Liver (tissue), 9 donors: ENCODE measurements around the gene PCDHGA10. TPM values are rescaled to one million over a fixed set of nuclear protein-coding genes. Genes with fewer than 3 reads are reported as not detected.
A peak's percentile ranks its signal among the peaks of the same experiment; 100 is the strongest.

Source experiments
- DNase-seq: peaks from one replicate; pipeline ENCODE4 v3.0.0-alpha.2; 2017; ENCODE audit warnings: low spot score
- H3K27ac ChIP-seq, 2 donors: one replicate each; pipeline ENCODE4 v1.7.0; 2013; ENCODE audit warnings: inconsistent platforms in 2 of 2, low read length in 2 of 2, control low read depth in 1 of 2, low read depth in 1 of 2, mild to moderate bottlenecking in 1 of 2
- H3K27me3 ChIP-seq, 4 donors: one replicate each; pipeline versions ENCODE4 v1.6.1 to v1.7.0; 2013; ENCODE audit warnings: low read length in 3 of 4, inconsistent platforms in 1 of 4, mild to moderate bottlenecking in 1 of 4, moderate library complexity in 1 of 4; ENCODE audit not compliant: control insufficient read depth in 4 of 4, insufficient read depth in 4 of 4
- H3K36me3 ChIP-seq, 4 donors: one replicate each; pipeline versions ENCODE4 v1.6.1 to v1.7.0; 2013; ENCODE audit warnings: low read length in 3 of 4, mild to moderate bottlenecking in 3 of 4, low read depth in 1 of 4, moderate library complexity in 1 of 4; ENCODE audit not compliant: control insufficient read depth in 4 of 4, insufficient read depth in 3 of 4
- H3K4me1 ChIP-seq, 4 donors: one replicate each; pipeline versions ENCODE4 v1.6.1 to v1.7.0; 2013; ENCODE audit warnings: low read length in 3 of 4, mild to moderate bottlenecking in 3 of 4, moderate library complexity in 1 of 4; ENCODE audit not compliant: control insufficient read depth in 4 of 4, insufficient read depth in 4 of 4
- H3K4me3 ChIP-seq, 3 donors: one replicate each; pipeline versions ENCODE4 v1.6.1 to v1.7.0; 2013; ENCODE audit warnings: low read length in 3 of 3, control low read depth in 1 of 3, low read depth in 1 of 3, mild to moderate bottlenecking in 1 of 3
- H3K9ac ChIP-seq, 2 donors: one replicate each; pipeline ENCODE4 v1.7.0; 2013; ENCODE audit warnings: low read length in 2 of 2, mild to moderate bottlenecking in 2 of 2, moderate library complexity in 2 of 2, control low read depth in 1 of 2, low read depth in 1 of 2
- H3K9me3 ChIP-seq, 4 donors: one replicate each; pipeline versions ENCODE4 v1.6.1 to v1.7.0; 2013; ENCODE audit warnings: low read length in 3 of 4; ENCODE audit not compliant: control insufficient read depth in 4 of 4
- CTCF ChIP-seq: fragments of 150-350 bp; IDR thresholded peaks from 2 replicates; pipeline ENCODE4 v1.5.1; 2017; ENCODE audit warnings: improper control_type of control experiment, low read depth, low read length; ENCODE audit not compliant: missing input control
- EGR1 ChIP-seq, 2 donors: IDR thresholded peaks; 2 replicates each; pipeline ENCODE4 v1.6.1; 2016 to 2018; ENCODE audit warnings: antibody characterized with exemption in 2 of 2, low read depth in 2 of 2
- FOXA1 ChIP-seq: IDR thresholded peaks from 2 replicates; pipeline ENCODE4 v1.6.1; 2016; ENCODE audit warnings: antibody characterized with exemption
- FOXA2 ChIP-seq: IDR thresholded peaks from 2 replicates; pipeline ENCODE4 v1.6.1; 2016; ENCODE audit warnings: antibody characterized with exemption
- GABPA ChIP-seq, 2 donors: IDR thresholded peaks in 1 of 2; conservative IDR thresholded peaks in 1 of 2; 2 replicates each; pipeline ENCODE4 v1.6.1; 2016; ENCODE audit warnings: antibody characterized with exemption in 2 of 2, mild to moderate bottlenecking in 1 of 2, moderate library complexity in 1 of 2
- HNF4A ChIP-seq, 2 donors: conservative IDR thresholded peaks; 2 replicates each; pipeline ENCODE4 v1.6.1; 2016; ENCODE audit warnings: antibody characterized with exemption in 2 of 2, mild to moderate bottlenecking in 2 of 2
- HNF4G ChIP-seq: IDR thresholded peaks from 2 replicates; pipeline ENCODE4 v1.6.1; 2016; ENCODE audit warnings: antibody characterized with exemption
- JUND ChIP-seq, 2 donors: IDR thresholded peaks; 2 replicates each; pipeline ENCODE4 v1.6.1; 2016; ENCODE audit warnings: antibody characterized with exemption in 2 of 2
- MAX ChIP-seq: IDR thresholded peaks from 2 replicates; pipeline ENCODE4 v1.6.1; 2016; ENCODE audit warnings: antibody characterized with exemption
- NR2F2 ChIP-seq: IDR thresholded peaks from 2 replicates; pipeline ENCODE4 v1.6.1; 2016; ENCODE audit warnings: antibody characterized with exemption
- RAD21 ChIP-seq, 2 donors: IDR thresholded peaks; 2 replicates each; pipeline ENCODE4 v1.6.1; 2016; ENCODE audit warnings: antibody characterized with exemption in 2 of 2, mild to moderate bottlenecking in 2 of 2
- RXRA ChIP-seq, 2 donors: IDR thresholded peaks; 2 replicates each; pipeline ENCODE4 v1.6.1; 2017 to 2018; ENCODE audit warnings: antibody characterized with exemption in 2 of 2, mild to moderate bottlenecking in 1 of 2
- SP1 ChIP-seq: IDR thresholded peaks from 2 replicates; pipeline ENCODE4 v1.6.1; 2018; ENCODE audit warnings: antibody characterized with exemption, mild to moderate bottlenecking
- TAF1 ChIP-seq: conservative IDR thresholded peaks from 2 replicates; pipeline ENCODE4 v1.6.1; 2016; ENCODE audit warnings: antibody characterized with exemption, mild to moderate bottlenecking
- YY1 ChIP-seq: IDR thresholded peaks from 2 replicates; pipeline ENCODE4 v1.6.1; 2016; ENCODE audit warnings: antibody characterized with exemption, mild to moderate bottlenecking
- ZBTB33 ChIP-seq: IDR thresholded peaks from 2 replicates; pipeline ENCODE4 v1.6.1; 2016; ENCODE audit warnings: antibody characterized with exemption
- WGBS: extraction: QIAGEN DNeasy Blood & Tissue Kit; methylation state at CpG from one replicate; pipeline ENCODE4 v1.1.7; 2013; 5-methylcytosine and 5-hydroxymethylcytosine counted together
- polyA plus RNA-seq, 2 donors: library from polyadenylated mRNA; stranded (reverse) in 1 of 2; unstranded in 1 of 2; fragments of 200-250 nt in 1 of 2; fragments of >200 nt in 1 of 2; fragmentation: Nextera tagmentation in 1 of 2; extraction: Ambion mirVana in 1 of 2; gene quantifications; one replicate each; pipeline versions ENCODE4 v1.2.1 to v1.2.3, GENCODE V29; 2013 to 2015
- total RNA-seq, 2 donors: library from RNA; depleted of rRNA; stranded (reverse); fragments of >200 nt; gene quantifications; one replicate each; pipeline ENCODE4 v1.2.3, GENCODE V29; 2014
- TF ChIP-seq, protein P1 (sequence below): IDR thresholded peaks from 2 replicates; pipeline ENCODE4 v1.6.1; 2016; ENCODE audit warnings: antibody characterized with exemption
- TF ChIP-seq, protein P2 (sequence below): IDR thresholded peaks from 2 replicates; pipeline ENCODE4 v1.6.1; 2016; ENCODE audit warnings: antibody characterized with exemption, mild to moderate bottlenecking
- donor health status: healthy.
- donor health status: healthy.
- donor health status: healthy.
- donor health status: healthy.
- donor health status: healthy.

Gene PCDHGA10
- total and polyA plus RNA-seq, 4 donors: 1.2 to 3.9 (median 1.6) TPM

GRCh38 chr5:141441571-141442170 lies 28.9 kb downstream of the PCDHGA10 start:
- Histone ChIP-seq H3K4me3 (peak overlapping the region in 2 of 3 donors; percentile 10 to 38), H3K4me1 (no peaks in the 10 kb centered on the region), H3K36me3 (peaks cover 0 to 2% (median 0%) of the 10 kb centered on the region in 4 donors), H3K27me3 (no peaks in the 10 kb centered on the region), H3K27ac (no peak overlapping the region), H3K9me3 (peaks cover 8 to 24% (median 11%) of the 10 kb centered on the region in 4 donors), H3K9ac (no peak overlapping the region)
- TF ChIP-seq GABPA (IDR thresholded peaks at IDR 0.05 in 1 of 2, conservative IDR thresholded peaks at IDR 0.05 in 1 of 2): no peak
- TF ChIP-seq YY1: no peak
- TF ChIP-seq RXRA (IDR thresholded peaks at IDR 0.05): no peak
- TF ChIP-seq, protein P1, sequence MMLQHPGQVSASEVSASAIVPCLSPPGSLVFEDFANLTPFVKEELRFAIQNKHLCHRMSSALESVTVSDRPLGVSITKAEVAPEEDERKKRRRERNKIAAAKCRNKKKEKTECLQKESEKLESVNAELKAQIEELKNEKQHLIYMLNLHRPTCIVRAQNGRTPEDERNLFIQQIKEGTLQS: no peak
- no peak for TF ChIP-seq TAF1
- no peak for DNase-seq
- 47% methylated on average over 50 of the region's 50 CpGs for WGBS

DNA sequence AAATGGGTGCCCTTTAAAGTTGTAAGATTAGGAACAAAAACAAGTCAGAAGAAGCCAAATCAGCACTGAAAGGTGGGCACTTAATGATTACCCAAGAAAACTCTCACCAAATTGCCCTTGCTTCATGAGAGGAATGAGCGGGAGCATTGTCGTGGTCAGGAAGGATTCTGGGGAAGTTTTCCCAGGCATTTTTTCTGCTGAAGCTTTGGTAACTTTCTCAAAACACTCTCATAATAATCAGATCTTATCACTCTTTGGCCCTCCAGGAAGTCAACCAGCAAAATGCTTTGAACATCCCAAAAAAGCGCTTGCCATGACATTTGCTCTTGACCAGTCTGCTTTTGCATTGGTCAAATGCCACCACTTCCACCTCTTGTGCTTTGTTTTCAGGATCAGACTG lies 52.6 kb downstream of the PCDHGA10 start:
- no peak overlapping the region for H3K27ac ChIP-seq
- no peaks in the 10 kb centered on the region for H3K27me3 ChIP-seq
- TF ChIP-seq, protein P1: no peak
- TF ChIP-seq EGR1 (IDR thresholded peaks at IDR 0.05; ENCODE audit: low read depth in 2 of 2) (no peak), JUND (IDR thresholded peaks at IDR 0.05) (no peak), YY1 (no peak), FOXA1 (no peak), NR2F2 (no peak), SP1 (no peak), MAX (no peak), ZBTB33 (no peak), FOXA2 (no peak), GABPA (IDR thresholded peaks at IDR 0.05 in 1 of 2, conservative IDR thresholded peaks at IDR 0.05 in 1 of 2) (no peak), RAD21 (IDR thresholded peaks at IDR 0.05) (no peak), RXRA (IDR thresholded peaks at IDR 0.05) (no peak), HNF4A (conservative IDR thresholded peaks at IDR 0.05) (no peak), HNF4G (no peak), CTCF (no peak), TAF1 (no peak)
- TF ChIP-seq, protein P2, sequence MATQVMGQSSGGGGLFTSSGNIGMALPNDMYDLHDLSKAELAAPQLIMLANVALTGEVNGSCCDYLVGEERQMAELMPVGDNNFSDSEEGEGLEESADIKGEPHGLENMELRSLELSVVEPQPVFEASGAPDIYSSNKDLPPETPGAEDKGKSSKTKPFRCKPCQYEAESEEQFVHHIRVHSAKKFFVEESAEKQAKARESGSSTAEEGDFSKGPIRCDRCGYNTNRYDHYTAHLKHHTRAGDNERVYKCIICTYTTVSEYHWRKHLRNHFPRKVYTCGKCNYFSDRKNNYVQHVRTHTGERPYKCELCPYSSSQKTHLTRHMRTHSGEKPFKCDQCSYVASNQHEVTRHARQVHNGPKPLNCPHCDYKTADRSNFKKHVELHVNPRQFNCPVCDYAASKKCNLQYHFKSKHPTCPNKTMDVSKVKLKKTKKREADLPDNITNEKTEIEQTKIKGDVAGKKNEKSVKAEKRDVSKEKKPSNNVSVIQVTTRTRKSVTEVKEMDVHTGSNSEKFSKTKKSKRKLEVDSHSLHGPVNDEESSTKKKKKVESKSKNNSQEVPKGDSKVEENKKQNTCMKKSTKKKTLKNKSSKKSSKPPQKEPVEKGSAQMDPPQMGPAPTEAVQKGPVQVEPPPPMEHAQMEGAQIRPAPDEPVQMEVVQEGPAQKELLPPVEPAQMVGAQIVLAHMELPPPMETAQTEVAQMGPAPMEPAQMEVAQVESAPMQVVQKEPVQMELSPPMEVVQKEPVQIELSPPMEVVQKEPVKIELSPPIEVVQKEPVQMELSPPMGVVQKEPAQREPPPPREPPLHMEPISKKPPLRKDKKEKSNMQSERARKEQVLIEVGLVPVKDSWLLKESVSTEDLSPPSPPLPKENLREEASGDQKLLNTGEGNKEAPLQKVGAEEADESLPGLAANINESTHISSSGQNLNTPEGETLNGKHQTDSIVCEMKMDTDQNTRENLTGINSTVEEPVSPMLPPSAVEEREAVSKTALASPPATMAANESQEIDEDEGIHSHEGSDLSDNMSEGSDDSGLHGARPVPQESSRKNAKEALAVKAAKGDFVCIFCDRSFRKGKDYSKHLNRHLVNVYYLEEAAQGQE: no peak
- H3K4me3 ChIP-seq: no peak overlapping the region
- no peak overlapping the region for H3K9ac ChIP-seq
- no peaks in the 10 kb centered on the region for H3K4me1 ChIP-seq
- no peaks in the 10 kb centered on the region for H3K9me3 ChIP-seq
- 96% methylated on average over 3 of the region's 3 CpGs for WGBS
- no peak for DNase-seq
- H3K36me3 ChIP-seq: no peaks in the 10 kb centered on the region
